Measurements from ENCODE around the gene AHCYL2.
"Not testable (repeated sequence)": the region's sequence is repeated elsewhere in the genome, so short reads cannot be mapped to it uniquely, and the experiment has no call there.

The AHCYL2 gene

GRCh38 chr7:129412501-129412900 lies 187.7 kb downstream of the AHCYL2 start:
- DNase-seq, result no peak

- no peak for DNase-seq
Observed at GRCh38 chr7:129417073-129417472, 192.2 kb downstream of the AHCYL2 start.

GRCh38 chr7:129421717-129422250 lies 197.0 kb downstream of the AHCYL2 start:
- no peak for DNase-seq

- peak in 1 of 51 donors; percentile 10 for DNase-seq
Observed at GRCh38 chr7:129422727-129423126, 197.9 kb downstream of the AHCYL2 start.

GRCh38 chr7:129423700-129424410 lies 199.0 kb downstream of the AHCYL2 start:
- no peak for DNase-seq

GRCh38 chr7:129426482-129426881 lies 201.7 kb downstream of the AHCYL2 start:
- no peak for DNase-seq

- no peak for DNase-seq
Observed at GRCh38 chr7:129427526-129428045, 202.8 kb downstream of the AHCYL2 start.

- DNase-seq, result no peak
Observed at GRCh38 chr7:129431911-129432643, 207.2 kb downstream of the AHCYL2 start.

- peak; percentile 33 to 95 (median 87) for DNase-seq
Observed at GRCh38 chr7:129433847-129434674, 209.2 kb downstream of the AHCYL2 start, which contains the start of gene STRIP2. STRIP2 (plus strand) TSS chr7:129434432; CDS start chr7:129434473, 41 bp downstream.

GRCh38 chr7:129434675-129435318 lies 210.0 kb downstream of the AHCYL2 start:
- peak in 11 of 51 donors; percentile 2 to 24 (median 14) for DNase-seq

- no peak for DNase-seq
Observed at GRCh38 chr7:129435414-129435829, 210.6 kb downstream of the AHCYL2 start.

- peak in 1 of 51 donors; percentile 8 for DNase-seq
Observed at GRCh38 chr7:129436335-129436923, 211.6 kb downstream of the AHCYL2 start.

- no peak for DNase-seq
Observed at GRCh38 chr7:129437190-129437589, 212.4 kb downstream of the AHCYL2 start.

- no peak for DNase-seq
Observed at GRCh38 chr7:129438281-129438838, 213.5 kb downstream of the AHCYL2 start.

- peak in 1 of 51 donors; percentile 12 for DNase-seq
Observed at GRCh38 chr7:129438839-129439651, 214.2 kb downstream of the AHCYL2 start.

- DNase-seq, result no peak
Observed at GRCh38 chr7:129439963-129440625, 215.3 kb downstream of the AHCYL2 start.

GRCh38 chr7:129443612-129444011 lies 218.8 kb downstream of the AHCYL2 start:
- no peak for DNase-seq

GRCh38 chr7:129444776-129445175 lies 219.9 kb downstream of the AHCYL2 start:
- not testable (repeated sequence) for DNase-seq
